ENCODE measurements around the gene COLEC11.

GRCh38 chr2:3633089-3633981 lies 38.4 kb downstream of the COLEC11 start:
- TF ChIP-seq EP300 (IDR thresholded peaks at IDR 0.05) (no peak), CTCF (IDR thresholded peaks at IDR 0.05) (no peak), POLR2A (IDR thresholded peaks at IDR 0.05) (no peak)
